ENCODE data around the gene NPVF.
A peak's percentile ranks its signal among the peaks of the same experiment; 100 is the strongest.

Gene NPVF

DNA sequence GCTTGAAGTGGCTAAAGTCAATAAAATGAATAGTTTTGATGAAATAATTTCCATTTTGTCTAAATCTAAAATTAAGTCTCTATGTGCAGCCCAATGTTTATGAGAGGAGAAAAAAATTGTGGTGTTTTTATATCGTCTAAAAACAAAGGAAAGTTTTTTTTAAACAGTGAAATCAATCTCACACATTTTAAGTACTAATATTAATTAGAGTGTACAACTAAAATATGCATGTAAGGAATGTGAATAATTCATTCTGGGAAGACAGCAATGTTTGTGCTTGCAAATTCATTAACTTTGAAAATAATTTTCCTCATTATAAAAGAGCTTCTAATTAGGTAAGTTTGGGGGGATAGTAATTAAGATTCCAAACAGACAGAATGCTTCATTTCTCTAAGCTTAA, at the start of gene NPVF:
Gene NPVF (minus strand): TSS at position 101 of the 400 bp plus-strand sequence. CDS start 47 bp downstream, at position 54.
- no peak for DNase-seq (ENCODE audit: low spot score)

- no peak for DNase-seq (ENCODE audit: low spot score)
These were observed 44.0 kb upstream of the NPVF start for GRCh38 chr7:25272265-25272664.

DNA sequence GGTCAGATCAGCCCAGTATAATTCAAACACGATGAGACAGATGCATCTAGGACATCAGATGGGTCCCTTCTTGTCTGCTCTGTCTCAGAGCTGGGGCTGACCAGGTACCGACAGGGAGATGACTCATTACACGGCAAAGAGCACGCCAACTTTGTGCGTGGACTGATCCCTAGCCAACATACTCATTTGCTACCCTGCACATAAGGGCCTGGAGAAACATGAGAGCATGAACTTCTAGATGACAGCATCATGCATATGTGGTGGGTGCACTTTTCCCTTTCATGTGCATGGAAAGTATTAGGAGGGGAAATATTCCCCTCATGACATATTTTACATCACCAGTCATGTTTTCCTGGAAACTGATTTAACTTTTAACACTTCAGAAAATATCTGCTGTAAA, 35.1 kb upstream of the NPVF start:
- no peak for DNase-seq (ENCODE audit: low spot score)

DNA sequence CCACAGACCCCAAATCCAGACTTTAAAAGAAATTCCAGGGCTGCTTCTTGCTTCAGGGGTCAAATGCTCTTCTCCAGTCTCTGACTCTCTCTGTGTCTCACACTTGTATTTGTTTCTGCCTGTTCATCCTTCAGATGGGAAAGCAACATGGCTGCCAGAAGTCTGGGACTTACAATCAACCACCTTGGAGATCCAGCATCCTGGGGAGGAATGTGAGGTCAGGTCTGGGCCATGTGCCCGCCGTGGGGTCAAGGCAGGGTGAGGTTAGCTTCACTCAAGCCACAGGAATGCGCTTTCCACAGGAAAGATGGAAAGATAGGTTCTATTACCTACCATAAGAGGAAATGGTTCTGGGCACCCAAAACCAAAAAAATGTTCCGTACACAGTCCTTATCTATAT, 34.3 kb upstream of the NPVF start:
- DNase-seq (ENCODE audit: low spot score): no peak

- no peak for DNase-seq (ENCODE audit: low spot score)
These were observed 33.4 kb upstream of the NPVF start for GRCh38 chr7:25261545-25262140.

- peak; percentile 46 for DNase-seq (ENCODE audit: low spot score)
These were observed 32.7 kb upstream of the NPVF start for GRCh38 chr7:25260862-25261494.

GRCh38 chr7:25259487-25260243, 31.4 kb upstream of the NPVF start:
- peak; percentile 73 for DNase-seq (ENCODE audit: low spot score)

DNA sequence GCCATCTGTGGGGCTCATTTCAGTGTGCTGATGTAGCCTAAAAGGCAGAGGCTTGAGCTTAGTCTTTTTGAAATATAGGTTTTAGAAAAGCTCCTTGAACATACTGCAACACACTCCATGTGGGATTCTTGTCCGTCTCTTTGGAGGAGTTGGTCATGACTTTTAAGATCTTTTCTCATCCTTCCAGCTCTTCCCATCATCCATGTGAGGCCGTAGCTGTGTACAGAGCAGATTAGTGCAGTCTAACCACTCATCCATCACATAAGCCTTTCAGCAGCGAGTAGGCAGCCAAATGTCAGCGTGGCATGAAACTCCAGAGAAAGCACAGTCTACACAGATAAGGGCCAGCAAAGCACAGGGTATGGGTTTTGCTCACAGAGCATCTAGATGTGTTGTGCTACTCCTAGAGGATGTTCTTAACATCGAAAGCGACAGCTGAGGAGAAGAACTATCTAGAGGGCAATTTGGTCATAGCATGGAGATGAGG, 28.1 kb upstream of the NPVF start:
- no peak for DNase-seq (ENCODE audit: low spot score)

GRCh38 chr7:25255611-25256332, 27.5 kb upstream of the NPVF start:
- no peak for DNase-seq (ENCODE audit: low spot score)

- DNase-seq (ENCODE audit: low spot score): no peak
These were observed 26.3 kb upstream of the NPVF start for GRCh38 chr7:25254604-25255003.

DNA sequence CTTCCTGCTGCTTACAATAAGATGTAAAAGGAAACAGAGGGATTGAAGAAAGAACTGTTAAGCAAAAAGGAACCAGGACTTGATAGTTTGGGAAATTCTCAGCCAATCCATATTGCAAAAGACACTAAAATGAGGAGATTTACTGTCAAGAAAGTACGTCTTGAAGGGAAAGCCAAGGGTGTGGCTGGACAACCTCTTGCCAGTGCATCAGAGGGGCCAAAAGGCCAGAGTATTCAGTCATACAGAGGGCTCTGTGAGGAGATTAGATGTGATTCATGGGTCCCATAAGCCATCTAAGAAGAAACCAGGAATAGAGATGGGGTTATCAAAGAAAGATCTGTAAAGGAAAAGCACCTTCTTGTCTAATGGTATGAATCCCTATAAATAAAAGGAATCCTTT, 25.4 kb upstream of the NPVF start:
- DNase-seq (ENCODE audit: low spot score): no peak

DNA sequence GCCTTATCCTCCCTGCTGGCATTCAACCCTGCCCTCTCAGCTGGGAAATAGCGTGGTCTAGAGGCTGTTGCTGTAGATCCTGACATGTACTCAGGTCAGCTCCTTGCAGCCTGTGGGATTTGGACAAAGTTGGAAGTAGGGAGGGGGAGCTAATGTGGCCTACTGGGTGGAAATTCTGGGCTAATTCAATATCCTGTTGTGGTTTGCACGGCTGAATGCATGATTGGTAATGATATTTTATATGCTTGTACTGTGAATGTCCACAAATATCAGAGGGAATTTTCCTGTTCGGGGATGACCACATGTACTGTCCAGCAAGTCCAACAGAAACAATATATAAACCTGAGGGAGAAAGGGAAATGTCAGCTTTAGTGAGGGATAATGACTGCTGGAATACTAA, 22.1 kb upstream of the NPVF start:
- DNase-seq (ENCODE audit: low spot score): no peak

DNA sequence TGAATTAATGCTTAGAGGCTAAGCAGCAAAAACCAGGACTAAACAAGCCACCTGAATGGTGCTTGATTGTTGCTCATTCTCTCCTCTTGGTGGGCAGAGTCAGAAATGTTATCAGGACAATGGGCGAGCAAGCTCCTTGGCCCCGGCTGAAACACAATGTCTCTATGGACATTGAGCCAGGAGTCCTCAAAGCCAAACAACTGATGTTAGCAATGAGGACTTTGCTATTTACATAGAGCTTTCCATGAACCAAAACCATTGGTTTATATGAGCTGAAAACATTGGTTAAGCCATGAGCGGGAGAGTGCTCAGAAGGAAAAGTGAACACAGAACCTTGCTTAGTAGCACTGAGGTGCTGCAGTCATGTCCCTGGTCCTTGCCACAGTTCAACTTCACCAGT, 21.5 kb upstream of the NPVF start:
- no peak for DNase-seq (ENCODE audit: low spot score)

GRCh38 chr7:25246306-25246705, 18.0 kb upstream of the NPVF start:
- DNase-seq (ENCODE audit: low spot score): no peak

DNA sequence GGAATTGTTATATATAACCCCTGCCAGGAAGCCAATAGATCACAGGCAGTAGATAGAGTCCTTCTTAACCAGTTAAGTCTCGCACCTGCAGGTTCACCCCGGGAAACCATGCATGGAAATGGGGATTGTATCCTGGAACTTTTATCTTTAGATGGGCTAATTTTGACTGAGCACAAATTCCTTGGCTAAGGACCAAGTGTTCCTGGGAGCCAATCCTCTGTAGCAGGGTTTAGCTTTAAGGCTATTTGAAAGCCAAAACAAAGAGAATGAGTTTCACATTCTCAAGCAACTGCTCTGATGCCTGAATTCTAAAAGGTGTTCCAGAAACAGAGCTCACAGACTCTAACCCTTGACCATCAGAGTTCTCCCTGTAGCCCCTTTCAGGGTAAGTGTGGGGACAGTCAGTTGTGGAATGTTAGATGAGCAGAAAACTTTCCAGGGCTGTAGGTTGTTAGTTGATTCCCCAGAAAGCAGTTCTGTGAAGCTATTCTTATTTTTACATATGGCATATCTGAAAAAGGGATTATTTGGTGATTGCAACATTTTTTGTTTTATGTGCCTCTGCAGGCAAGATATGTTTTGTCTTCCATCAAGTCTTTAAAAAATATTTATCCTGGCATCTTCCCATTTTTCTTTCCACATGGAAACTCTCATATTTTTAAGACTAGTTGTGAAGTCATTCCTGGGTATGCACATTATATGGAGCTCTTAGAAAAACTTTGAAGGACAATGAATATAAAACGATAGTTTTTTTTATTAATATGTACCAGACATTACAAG, 16.2 kb upstream of the NPVF start:
- DNase-seq (ENCODE audit: low spot score): no peak

GRCh38 chr7:25242678-25243077, 14.4 kb upstream of the NPVF start:
- no peak for DNase-seq (ENCODE audit: low spot score)

DNA sequence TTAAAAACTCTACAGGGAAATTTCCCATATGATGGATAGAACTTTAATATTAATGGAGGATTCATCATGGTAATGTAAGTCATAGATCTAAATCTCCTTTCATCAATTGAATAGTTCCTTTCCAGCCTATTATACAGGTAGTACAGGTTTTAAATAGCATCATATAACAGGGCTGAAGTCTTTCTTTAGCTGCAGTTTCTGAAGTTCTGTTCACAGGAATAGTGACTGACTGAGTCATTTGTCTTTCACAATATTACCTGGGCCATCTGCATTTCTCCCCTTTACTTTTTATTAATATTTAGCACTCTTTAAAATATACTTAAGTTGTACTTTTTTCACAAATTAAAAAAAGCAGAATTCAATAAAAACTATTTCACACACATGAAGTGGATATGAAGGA, 12.6 kb upstream of the NPVF start:
- DNase-seq (ENCODE audit: low spot score): no peak

GRCh38 chr7:25240340-25240739, 12.1 kb upstream of the NPVF start:
- no peak for DNase-seq (ENCODE audit: low spot score)

DNA sequence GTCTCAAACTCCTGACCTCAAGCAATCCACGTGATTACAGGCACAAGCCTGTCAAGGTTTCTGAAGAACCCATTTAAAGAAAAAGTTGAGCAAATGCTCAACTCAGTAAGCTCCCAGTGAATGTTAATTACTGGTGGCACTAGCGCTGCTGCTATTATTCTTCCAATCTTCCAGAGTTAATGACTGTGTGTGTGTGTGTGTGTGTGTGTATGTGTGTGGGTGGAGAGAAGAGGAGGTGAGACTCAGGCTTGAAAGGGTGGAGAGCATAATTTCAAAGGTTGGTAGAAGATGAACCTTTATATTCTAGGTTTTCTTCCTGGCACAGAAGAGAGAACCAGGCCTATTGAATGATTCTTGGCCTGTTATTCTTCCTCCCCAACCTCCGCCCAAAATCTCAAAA, 11.6 kb upstream of the NPVF start:
- no peak for DNase-seq (ENCODE audit: low spot score)

DNA sequence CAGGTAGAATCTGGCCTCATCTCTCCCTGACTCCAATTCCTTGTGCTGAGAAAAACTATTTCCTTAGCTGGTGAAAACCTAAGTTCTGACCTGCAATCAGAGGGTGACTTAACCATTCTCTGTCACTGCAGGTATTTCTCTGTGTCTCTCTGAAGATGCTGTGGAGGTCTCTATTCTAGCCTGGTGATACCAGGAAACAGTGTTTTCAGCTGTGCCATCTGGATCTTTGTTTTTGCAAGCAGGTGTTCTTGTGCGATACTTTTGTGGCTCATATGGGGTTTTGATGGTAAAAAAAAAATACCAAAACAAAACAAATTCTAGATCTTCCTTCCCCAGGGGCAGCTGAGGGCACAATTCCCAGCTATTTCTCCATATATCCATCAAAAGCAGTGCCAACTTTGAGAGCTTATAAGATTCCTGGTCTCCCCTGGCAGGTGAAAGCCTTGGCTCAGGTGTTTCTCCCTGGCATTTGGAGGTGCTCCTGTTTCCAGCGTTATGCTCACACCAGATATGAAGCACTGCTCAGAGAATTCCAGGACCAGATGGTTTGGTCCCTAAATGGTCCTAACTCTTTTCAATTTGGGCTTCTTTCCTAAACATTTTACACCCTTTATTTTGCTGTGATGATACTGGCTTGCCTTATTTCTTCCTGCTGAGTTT, 9.9 kb upstream of the NPVF start:
- DNase-seq (ENCODE audit: low spot score): no peak

DNA sequence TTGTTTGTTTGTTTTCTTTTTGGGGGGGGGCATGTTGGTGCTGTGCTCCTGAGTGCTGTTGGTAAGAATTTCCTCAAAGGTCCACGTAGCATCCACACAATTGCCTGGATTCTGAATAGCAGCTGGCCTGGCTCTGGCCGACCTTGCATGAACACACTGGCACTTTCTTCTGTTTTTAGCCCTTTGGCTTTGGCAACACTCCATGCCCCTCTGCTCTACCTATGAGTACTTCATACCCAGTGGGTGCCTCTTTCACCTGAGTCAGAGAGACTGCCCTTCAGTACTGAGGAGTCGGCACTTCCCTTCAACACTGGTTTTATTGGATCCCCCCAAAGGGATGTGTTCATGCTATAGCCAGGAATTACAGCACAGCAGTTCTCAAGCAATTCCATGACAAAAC, 7.2 kb upstream of the NPVF start:
- no peak for DNase-seq (ENCODE audit: low spot score)
